GM18502 (cell line): ENCODE results near the gene ZNF268.
"Not testable (repeated sequence)": the region's sequence is repeated elsewhere in the genome, so short reads cannot be mapped to it uniquely, and the experiment has no call there.

Experiments used
- ATAC-seq: cut with Tn5 transposase; IDR thresholded peaks from one replicate; pipeline ENCODE4 v1.9.1; 2021; ENCODE audit warnings: mild to moderate bottlenecking; ENCODE audit not compliant: unreplicated experiment, poor library complexity

The ZNF268 gene

DNA sequence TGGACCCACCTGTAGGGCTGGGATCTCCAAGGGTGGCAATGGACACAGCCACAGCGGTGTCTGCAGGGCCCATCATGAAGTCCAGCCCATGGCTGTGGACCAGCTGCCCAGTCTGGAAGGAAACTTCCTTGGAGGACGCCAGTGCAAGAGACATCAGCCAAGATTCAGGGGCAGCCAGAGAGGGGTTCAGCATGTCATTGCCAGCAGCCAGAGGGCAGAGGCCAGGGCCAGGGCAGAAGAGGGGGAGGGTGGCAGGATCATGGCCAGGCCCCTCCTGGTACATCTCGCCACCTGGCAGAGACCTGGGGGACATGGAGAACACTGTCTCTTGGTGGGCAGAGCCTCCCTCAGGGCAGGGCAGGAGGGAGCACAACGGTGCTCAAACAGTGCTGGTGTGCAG lies 44.2 kb downstream of the ZNF268 start:
- no peak for ATAC-seq

- ATAC-seq = no peak
Observed at GRCh38 chr12:133226690-133227089, 45.4 kb downstream of the ZNF268 start.

GRCh38 chr12:133227281-133227852 lies 46.1 kb downstream of the ZNF268 start:
- no peak for ATAC-seq

DNA sequence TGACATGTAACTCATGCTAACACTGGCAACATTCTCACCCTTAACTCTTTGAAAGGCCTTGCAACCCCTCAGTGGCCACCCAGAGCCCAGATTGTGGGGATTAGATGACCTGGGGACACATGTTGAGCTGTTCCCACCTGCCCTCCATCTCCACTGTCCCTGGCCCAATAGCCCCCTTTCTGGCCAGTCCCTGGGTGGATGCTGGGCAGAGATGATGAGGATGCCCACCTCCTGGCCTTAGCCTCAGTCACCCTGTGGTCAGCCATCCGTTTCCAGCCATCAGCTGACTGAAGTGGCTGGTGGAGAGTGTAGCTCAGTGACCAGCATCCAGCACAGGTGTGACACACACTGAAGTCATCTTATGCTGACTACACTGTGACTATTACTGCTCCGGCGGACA lies 49.7 kb downstream of the ZNF268 start:
- no peak for ATAC-seq

DNA sequence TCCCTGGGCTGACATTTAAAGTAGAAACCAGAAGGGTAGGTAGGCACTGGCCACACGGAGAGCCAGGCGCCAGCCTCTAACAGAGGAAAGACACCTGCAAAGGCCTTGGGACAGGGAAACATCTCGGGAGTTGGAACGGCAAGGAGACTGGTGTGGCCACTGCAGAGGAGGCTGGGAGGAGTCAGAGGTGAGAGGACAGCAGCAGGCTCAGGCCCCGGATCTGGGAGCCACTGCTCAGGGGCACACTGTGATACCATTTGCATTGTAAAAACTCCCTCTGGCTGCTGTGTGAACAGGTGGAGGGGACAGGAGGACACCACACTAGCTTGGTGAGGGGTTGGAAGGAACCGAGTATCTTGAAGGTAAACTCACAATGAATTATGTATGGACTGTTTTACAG lies 51.7 kb downstream of the ZNF268 start:
- no peak for ATAC-seq

GRCh38 chr12:133233993-133234564 lies 52.8 kb downstream of the ZNF268 start:
- no peak for ATAC-seq

- no peak for ATAC-seq
Observed at GRCh38 chr12:133234971-133235370, 53.7 kb downstream of the ZNF268 start.

GRCh38 chr12:133235401-133236112 lies 54.3 kb downstream of the ZNF268 start, which contains the start of gene ANHX:
TSS of gene ANHX (minus strand) at chr12:133235877. CDS start at chr12:133234356, 1,521 bp downstream.
- ATAC-seq = no peak

- no peak for ATAC-seq
Observed at GRCh38 chr12:133236144-133236543, 54.8 kb downstream of the ZNF268 start.

DNA sequence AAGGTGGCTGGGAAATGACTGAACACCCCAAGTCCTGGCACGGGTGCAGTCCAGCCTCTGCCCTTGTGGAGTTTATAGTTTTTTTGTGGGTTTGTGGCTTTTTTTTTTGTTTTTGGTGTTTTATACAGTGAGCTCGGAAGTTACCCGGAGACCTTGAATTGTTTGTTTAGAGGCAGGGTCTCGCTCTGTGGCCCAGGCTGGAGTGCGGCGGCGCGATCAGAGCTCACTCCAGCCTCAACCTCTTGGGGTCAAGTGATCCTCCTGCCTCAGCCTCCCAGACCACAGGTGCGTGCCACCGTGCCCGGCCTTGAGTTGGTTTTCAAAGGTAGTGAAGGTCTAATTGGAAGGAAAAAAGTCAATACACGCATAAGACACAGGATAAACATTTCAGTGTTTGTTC lies 55.3 kb downstream of the ZNF268 start:
- ATAC-seq = no peak

GRCh38 chr12:133251732-133252131 lies 70.4 kb downstream of the ZNF268 start:
- no peak for ATAC-seq

DNA sequence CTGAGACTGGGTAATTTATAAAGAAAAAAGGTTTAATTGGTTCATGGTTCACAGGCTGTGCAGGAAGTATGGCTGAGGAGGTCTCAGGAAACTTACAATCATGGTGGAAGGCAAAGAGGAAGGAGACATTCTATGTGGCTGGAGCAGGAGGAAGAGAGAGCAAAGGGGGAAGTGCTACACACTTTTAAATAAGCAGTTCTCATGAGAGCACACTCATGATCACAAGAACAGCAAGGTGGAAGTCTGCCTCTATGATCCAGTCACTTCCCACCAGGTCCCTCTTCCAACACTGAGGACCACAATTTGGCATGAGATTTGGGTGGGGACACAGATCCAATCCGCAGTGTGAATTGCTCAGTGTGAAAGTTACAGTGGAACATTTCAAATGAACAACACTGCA lies 74.5 kb downstream of the ZNF268 start:
- not testable (repeated sequence) for ATAC-seq

GRCh38 chr12:133256321-133256720 lies 75.0 kb downstream of the ZNF268 start:
- no peak for ATAC-seq

DNA sequence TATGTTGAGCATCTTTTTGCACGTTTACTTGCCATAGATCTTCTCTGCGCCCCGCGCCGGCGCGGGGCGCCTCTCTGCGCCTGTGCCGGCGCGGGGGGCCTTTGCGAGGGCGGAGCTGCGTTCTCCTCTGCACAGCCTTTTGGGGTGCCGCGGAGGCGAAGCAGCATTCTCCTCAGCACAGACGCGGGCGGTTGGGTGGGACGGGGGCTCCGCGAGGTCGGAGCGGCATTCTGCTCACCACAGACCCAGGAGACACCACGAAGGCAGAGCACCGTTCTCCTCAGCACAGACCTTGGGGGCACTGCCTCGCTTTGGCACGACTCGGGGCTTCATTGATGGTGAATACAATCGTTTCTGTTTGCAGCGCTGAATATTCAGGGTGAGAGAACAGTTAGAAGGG lies 82.9 kb downstream of the ZNF268 start:
- ATAC-seq = no peak
